ENCODE results near the gene CAPZB. TPM values are rescaled to one million over a fixed set of nuclear protein-coding genes. Genes with fewer than 3 reads are reported as not detected.

The CAPZB gene
- total and polyA plus RNA-seq, 4 donors = 230 to 297 (median 272) TPM

GRCh38 chr1:19351873-19352272 lies 133.5 kb downstream of the CAPZB start:
- no peaks in the 10 kb centered on the region for H3K4me1 ChIP-seq (ENCODE audit: control insufficient read depth in 1 of 2, insufficient read depth in 2 of 2, low read length in 2 of 2)
- no peak for ATAC-seq (ENCODE audit: low FRiP score)
- intact Hi-C loops (cut with DNase I) = no loop called here
- no peak for DNase-seq
- no peak overlapping the region for H3K4me3 ChIP-seq (ENCODE audit: low read length in 2 of 2)
- no peaks in the 10 kb centered on the region for H3K9me3 ChIP-seq (ENCODE audit: control insufficient read depth, low read length)
- no peak overlapping the region for H3K27ac ChIP-seq (ENCODE audit: low read depth in 1 of 2, low read length in 2 of 2)
- 82 to 84% methylated on average over 10 of the region's 10 CpGs for WGBS, 2 donors
- H3K36me3 ChIP-seq (ENCODE audit: control insufficient read depth in 1 of 2, insufficient read depth in 2 of 2, low read length in 1 of 2) = peaks cover 0 to 20% of the 10 kb centered on the region in 2 donors
- no peaks in the 10 kb centered on the region for H3K27me3 ChIP-seq (ENCODE audit: control insufficient read depth in 1 of 2, insufficient read depth in 2 of 2, low read length in 1 of 2)

- no peaks in the 10 kb centered on the region for H3K9me3 ChIP-seq (ENCODE audit: control insufficient read depth, low read length)
- no peak overlapping the region for H3K4me3 ChIP-seq (ENCODE audit: low read length in 2 of 2)
- intact Hi-C loops (cut with DNase I) = no loop called here
- no peak for DNase-seq
- 94 to 96% methylated on average over 5 of the region's 5 CpGs for WGBS, 2 donors
- no peaks in the 10 kb centered on the region for H3K4me1 ChIP-seq (ENCODE audit: control insufficient read depth in 1 of 2, insufficient read depth in 2 of 2, low read length in 2 of 2)
- H3K36me3 ChIP-seq (ENCODE audit: control insufficient read depth in 1 of 2, insufficient read depth in 2 of 2, low read length in 1 of 2) = peaks cover 0 to 12% of the 10 kb centered on the region in 2 donors
- no peak overlapping the region for H3K27ac ChIP-seq (ENCODE audit: low read depth in 1 of 2, low read length in 2 of 2)
- H3K27me3 ChIP-seq (ENCODE audit: control insufficient read depth in 1 of 2, insufficient read depth in 2 of 2, low read length in 1 of 2) = no peaks in the 10 kb centered on the region
- no peak for ATAC-seq (ENCODE audit: low FRiP score)
These were observed 134.8 kb downstream of the CAPZB start for GRCh38 chr1:19350566-19350965.

GRCh38 chr1:19349999-19350398 lies 135.3 kb downstream of the CAPZB start:
- intact Hi-C loops (cut with DNase I) = loop anchor here (5.0 to 10.0 kb wide), 2 partner anchors 235 to 302 kb away; no protein-coding TSS in a partner anchor
- DNase-seq = no peak
- Histone ChIP-seq H3K4me3 (ENCODE audit: low read length in 2 of 2) (no peak overlapping the region), H3K9me3 (ENCODE audit: control insufficient read depth, low read length) (no peaks in the 10 kb centered on the region), H3K36me3 (ENCODE audit: control insufficient read depth in 1 of 2, insufficient read depth in 2 of 2, low read length in 1 of 2) (peaks cover 0 to 12% of the 10 kb centered on the region in 2 donors), H3K27ac (ENCODE audit: low read depth in 1 of 2, low read length in 2 of 2) (no peak overlapping the region), H3K4me1 (ENCODE audit: control insufficient read depth in 1 of 2, insufficient read depth in 2 of 2, low read length in 2 of 2) (no peaks in the 10 kb centered on the region), H3K27me3 (ENCODE audit: control insufficient read depth in 1 of 2, insufficient read depth in 2 of 2, low read length in 1 of 2) (no peaks in the 10 kb centered on the region)
- 87 to 91% methylated on average over 17 of the region's 17 CpGs for WGBS, 2 donors
- no peak for ATAC-seq (ENCODE audit: low FRiP score)

DNA sequence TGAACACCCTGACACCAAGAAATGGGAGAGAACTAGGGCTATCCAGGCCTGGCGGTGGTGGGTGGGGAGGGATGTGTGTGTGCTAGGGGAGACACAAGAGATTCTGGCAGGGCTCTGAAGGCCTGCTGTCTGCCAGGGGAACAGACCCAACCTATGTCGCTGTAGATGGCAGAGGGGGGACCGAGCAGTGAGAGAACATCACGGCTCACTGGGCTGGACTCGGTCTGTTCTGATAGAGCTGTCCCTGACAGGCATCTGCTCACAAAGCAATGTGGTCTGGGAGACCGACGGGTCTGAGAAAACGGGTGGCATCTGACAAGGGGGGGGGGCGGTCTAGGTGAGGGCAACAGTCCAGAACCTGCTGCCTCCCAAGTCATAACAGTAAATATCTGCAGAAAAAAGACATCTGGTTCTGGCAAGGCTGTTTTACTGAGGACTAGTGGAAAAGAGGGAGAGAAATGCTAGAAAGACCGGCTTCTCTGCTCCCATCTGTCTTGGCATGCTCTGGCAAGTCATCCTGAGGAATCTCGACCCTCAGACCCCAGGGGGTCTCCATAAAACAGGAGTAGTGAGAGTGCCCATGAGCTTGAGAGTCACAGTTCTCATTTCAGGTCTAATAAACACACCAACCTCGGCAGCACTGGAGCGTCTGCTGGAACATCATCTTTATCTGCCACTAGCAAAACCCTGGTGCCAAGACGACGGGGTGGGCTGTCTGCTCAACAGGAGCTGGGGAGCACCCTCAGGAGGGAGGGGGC lies 136.7 kb downstream of the CAPZB start:
- Histone ChIP-seq H3K27ac (ENCODE audit: low read depth in 1 of 2, low read length in 2 of 2) (no peak overlapping the region), H3K9me3 (ENCODE audit: control insufficient read depth, low read length) (no peaks in the 10 kb centered on the region), H3K4me1 (ENCODE audit: control insufficient read depth in 1 of 2, insufficient read depth in 2 of 2, low read length in 2 of 2) (no peaks in the 10 kb centered on the region), H3K27me3 (ENCODE audit: control insufficient read depth in 1 of 2, insufficient read depth in 2 of 2, low read length in 1 of 2) (no peaks in the 10 kb centered on the region), H3K4me3 (ENCODE audit: low read length in 2 of 2) (no peak overlapping the region), H3K36me3 (ENCODE audit: control insufficient read depth in 1 of 2, insufficient read depth in 2 of 2, low read length in 1 of 2) (peaks cover 0 to 9% of the 10 kb centered on the region in 2 donors)
- no peak for ATAC-seq (ENCODE audit: low FRiP score)
- intact Hi-C loops (cut with DNase I) = loop anchor here (5.0 to 10.0 kb wide), 2 partner anchors 236 to 304 kb away; no protein-coding TSS in a partner anchor
- DNase-seq = no peak
- 66 to 69% methylated on average over 15 of the region's 15 CpGs for whole genome bisulfite sequencing, 2 donors

DNA sequence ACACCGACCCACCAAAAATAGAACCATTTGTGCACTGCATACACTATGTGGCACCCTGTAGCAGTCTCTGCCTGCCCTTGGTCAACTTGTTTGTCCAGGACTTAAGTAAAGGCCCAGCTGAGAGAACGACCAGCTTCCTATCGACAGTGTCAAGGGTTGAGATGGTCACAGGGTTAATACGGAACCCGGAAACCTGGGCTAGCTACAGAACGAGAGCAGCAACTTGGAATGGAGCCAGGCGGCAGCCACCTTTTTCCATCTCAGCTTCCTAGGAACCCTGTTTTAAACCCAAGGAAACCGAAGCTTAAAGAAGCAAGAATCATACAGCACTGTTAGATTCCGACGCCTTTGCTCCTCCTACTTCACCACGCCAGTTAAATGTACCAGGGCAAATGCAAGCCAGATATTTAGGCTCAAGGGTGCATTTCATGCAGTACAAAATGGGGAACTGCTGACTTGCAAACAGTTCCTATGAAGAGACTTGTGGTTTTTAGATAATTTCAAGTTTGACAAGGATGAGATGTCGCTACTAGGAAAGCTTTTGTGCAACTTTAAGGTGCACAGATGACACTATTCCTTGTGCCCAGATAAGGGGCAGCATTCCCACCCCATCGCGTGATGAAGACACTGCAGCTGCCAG lies 137.7 kb downstream of the CAPZB start:
- Histone ChIP-seq H3K27me3 (ENCODE audit: control insufficient read depth in 1 of 2, insufficient read depth in 2 of 2, low read length in 1 of 2) (no peaks in the 10 kb centered on the region), H3K27ac (ENCODE audit: low read depth in 1 of 2, low read length in 2 of 2) (no peak overlapping the region), H3K36me3 (ENCODE audit: control insufficient read depth in 1 of 2, insufficient read depth in 2 of 2, low read length in 1 of 2) (peaks cover 0 to 9% of the 10 kb centered on the region in 2 donors), H3K9me3 (ENCODE audit: control insufficient read depth, low read length) (no peaks in the 10 kb centered on the region), H3K4me1 (ENCODE audit: control insufficient read depth in 1 of 2, insufficient read depth in 2 of 2, low read length in 2 of 2) (no peaks in the 10 kb centered on the region), H3K4me3 (ENCODE audit: low read length in 2 of 2) (no peak overlapping the region)
- intact Hi-C loops (cut with DNase I) = loop anchor here (5.0 to 10.0 kb wide), 2 partner anchors 237 to 305 kb away; no protein-coding TSS in a partner anchor
- 77% methylated on average over 14 of the region's 14 CpGs for WGBS, 2 donors
- DNase-seq (no peak), ATAC-seq (ENCODE audit: low FRiP score) (no peak)

DNA sequence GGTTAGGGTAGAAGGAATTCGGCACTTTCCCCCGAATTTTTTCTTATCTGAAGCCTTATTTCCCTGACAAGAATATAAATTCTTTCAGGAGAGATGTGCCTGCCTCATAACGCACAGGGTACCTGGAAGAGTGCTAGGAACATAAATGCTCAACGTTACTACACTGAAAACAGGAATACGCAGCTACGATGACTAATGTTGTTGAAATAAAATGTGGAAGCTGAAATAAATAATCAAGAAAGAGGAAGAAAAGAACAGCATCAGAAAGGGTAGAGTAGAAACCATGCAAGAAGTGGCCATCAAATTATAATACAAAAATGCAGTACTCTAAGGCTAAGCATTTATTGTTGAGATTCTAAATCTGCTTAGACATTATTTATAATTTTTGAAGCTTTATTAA lies 139.3 kb downstream of the CAPZB start:
- intact Hi-C loops (cut with DNase I) = loop anchor here (5.0 to 10.0 kb wide), 2 partner anchors 239 to 306 kb away; no protein-coding TSS in a partner anchor
- H3K27me3 ChIP-seq (ENCODE audit: control insufficient read depth in 1 of 2, insufficient read depth in 2 of 2, low read length in 1 of 2) = no peaks in the 10 kb centered on the region
- H3K9me3 ChIP-seq (ENCODE audit: control insufficient read depth, low read length) = no peaks in the 10 kb centered on the region
- H3K27ac ChIP-seq (ENCODE audit: low read depth in 1 of 2, low read length in 2 of 2) = no peak overlapping the region
- ATAC-seq (ENCODE audit: low FRiP score) (no peak), DNase-seq (no peak)
- whole genome bisulfite sequencing, 2 donors = 70 to 72% methylated on average over 6 of the region's 6 CpGs
- peaks cover 0 to 5% of the 10 kb centered on the region in 2 donors for H3K36me3 ChIP-seq (ENCODE audit: control insufficient read depth in 1 of 2, insufficient read depth in 2 of 2, low read length in 1 of 2)
- H3K4me1 ChIP-seq (ENCODE audit: control insufficient read depth in 1 of 2, insufficient read depth in 2 of 2, low read length in 2 of 2) = no peaks in the 10 kb centered on the region
- no peak overlapping the region for H3K4me3 ChIP-seq (ENCODE audit: low read length in 2 of 2)

- Histone ChIP-seq H3K9me3 (ENCODE audit: control insufficient read depth, low read length) (no peaks in the 10 kb centered on the region), H3K4me3 (ENCODE audit: low read length in 2 of 2) (no peak overlapping the region), H3K27me3 (ENCODE audit: control insufficient read depth in 1 of 2, insufficient read depth in 2 of 2, low read length in 1 of 2) (no peaks in the 10 kb centered on the region), H3K36me3 (ENCODE audit: control insufficient read depth in 1 of 2, insufficient read depth in 2 of 2, low read length in 1 of 2) (peaks cover 0 to 5% of the 10 kb centered on the region in 2 donors), H3K4me1 (ENCODE audit: control insufficient read depth in 1 of 2, insufficient read depth in 2 of 2, low read length in 2 of 2) (no peaks in the 10 kb centered on the region), H3K27ac (ENCODE audit: low read depth in 1 of 2, low read length in 2 of 2) (no peak overlapping the region)
- ATAC-seq (ENCODE audit: low FRiP score) (no peak), DNase-seq (no peak)
- intact Hi-C loops (cut with DNase I) = loop anchor here (5.0 to 10.0 kb wide), 2 partner anchors 239 to 307 kb away; no protein-coding TSS in a partner anchor
- 75 to 79% methylated on average over 8 of the region's 8 CpGs for WGBS, 2 donors
These were observed 139.9 kb downstream of the CAPZB start for GRCh38 chr1:19345391-19345790.

- Histone ChIP-seq H3K4me1 (ENCODE audit: control insufficient read depth in 1 of 2, insufficient read depth in 2 of 2, low read length in 2 of 2) (no peaks in the 10 kb centered on the region), H3K27me3 (ENCODE audit: control insufficient read depth in 1 of 2, insufficient read depth in 2 of 2, low read length in 1 of 2) (no peaks in the 10 kb centered on the region), H3K9me3 (ENCODE audit: control insufficient read depth, low read length) (no peaks in the 10 kb centered on the region), H3K27ac (ENCODE audit: low read depth in 1 of 2, low read length in 2 of 2) (no peak overlapping the region), H3K36me3 (ENCODE audit: control insufficient read depth in 1 of 2, insufficient read depth in 2 of 2, low read length in 1 of 2) (peaks cover 0 to 3% of the 10 kb centered on the region in 2 donors), H3K4me3 (ENCODE audit: low read length in 2 of 2) (no peak overlapping the region)
- intact Hi-C loops (cut with DNase I) = loop anchor here (5.0 to 10.0 kb wide), 2 partner anchors 240 to 307 kb away; no protein-coding TSS in a partner anchor
- DNase-seq (no peak), ATAC-seq (ENCODE audit: low FRiP score) (no peak)
- 88 to 89% methylated on average over 11 of the region's 11 CpGs for WGBS, 2 donors
These were observed 140.5 kb downstream of the CAPZB start for GRCh38 chr1:19344831-19345230.

Measured in aorta (tissue), 5 donors.